OCI-LY3 (cell line): Measurements from ENCODE around the gene ERC1.

Experiments
- H2AFZ ChIP-seq: fragments of 200-600, 300-600 bp; shearing (Covaris generic); 2 replicates; pipeline ENCODE4 v1.6.0; 2014; ENCODE audit warnings: antibody characterized with exemption, low read depth, low read length
- H3K27ac ChIP-seq: fragments of 200-600, 300-600 bp; sonication (generic); 2 replicates; pipeline ENCODE4 v1.5.1; 2014; ENCODE audit warnings: mild to moderate bottlenecking, low read length, moderate library complexity, mixed read lengths
- H3K27me3 ChIP-seq: fragments of 200-600, 300-600 bp; sonication (generic); 2 replicates; pipeline ENCODE4 v1.6.1; 2014; ENCODE audit warnings: low read depth, low read length, mixed read lengths
- H3K36me3 ChIP-seq: fragments of 200-600, 300-600 bp; sonication (generic); replicated peaks from 2 replicates; pipeline ENCODE3; 2014; ENCODE audit warnings: low read depth, low read length, mixed read lengths
- H3K4me1 ChIP-seq: fragments of 300-600, 200-600 bp; sonication (generic); 2 replicates; pipeline ENCODE4 v1.6.1; 2014; ENCODE audit warnings: low read length, mixed read lengths
- H3K4me2 ChIP-seq: fragments of 200-600, 300-600 bp; sonication (generic); 2 replicates; pipeline ENCODE4 v1.6.1; 2014; ENCODE audit warnings: low read length, mixed read lengths
- H3K4me3 ChIP-seq: fragments of 300-600, 200-600 bp; sonication (generic); 2 replicates; pipeline ENCODE4 v1.5.1; 2014; ENCODE audit warnings: antibody characterized with exemption, mild to moderate bottlenecking, low read length, moderate library complexity
- H3K79me2 ChIP-seq: fragments of 300-600, 200-600 bp; shearing (Covaris generic); 2 replicates; pipeline ENCODE4 v1.6.1; 2014; ENCODE audit warnings: mild to moderate bottlenecking, low read length, mixed read lengths
- H3K9ac ChIP-seq: fragments of 300-600, 200-600 bp; shearing (Covaris generic); 2 replicates; pipeline ENCODE4 v1.6.0; 2014; ENCODE audit warnings: mild to moderate bottlenecking, low read length, moderate library complexity
- H3K9me3 ChIP-seq: fragments of 200-600, 300-600 bp; shearing (Covaris generic); 2 replicates; pipeline ENCODE4 v1.6.1; 2014; ENCODE audit warnings: low read length, mixed read lengths; ENCODE audit not compliant: insufficient read depth
- H4K20me1 ChIP-seq: fragments of 200-600, 300-600 bp; sonication (generic); 2 replicates; pipeline ENCODE4 v1.6.1; 2016; ENCODE audit warnings: low read length, mixed read lengths; ENCODE audit not compliant: insufficient read depth
- EZH2phosphoT487 ChIP-seq: fragments of 200-600 bp; shearing (Covaris generic); IDR thresholded peaks from 2 replicates; pipeline ENCODE4 v1.6.1; 2018; ENCODE audit warnings: antibody characterized with exemption, mixed run types, low read depth
- TF ChIP-seq, protein P1 (sequence below): fragments of 200-600, 300-600 bp; sonication (generic); IDR thresholded peaks from 2 replicates; pipeline ENCODE4 v1.5.1; 2014; ENCODE audit warnings: antibody characterized with exemption, low read length, low read depth

Gene ERC1

DNA sequence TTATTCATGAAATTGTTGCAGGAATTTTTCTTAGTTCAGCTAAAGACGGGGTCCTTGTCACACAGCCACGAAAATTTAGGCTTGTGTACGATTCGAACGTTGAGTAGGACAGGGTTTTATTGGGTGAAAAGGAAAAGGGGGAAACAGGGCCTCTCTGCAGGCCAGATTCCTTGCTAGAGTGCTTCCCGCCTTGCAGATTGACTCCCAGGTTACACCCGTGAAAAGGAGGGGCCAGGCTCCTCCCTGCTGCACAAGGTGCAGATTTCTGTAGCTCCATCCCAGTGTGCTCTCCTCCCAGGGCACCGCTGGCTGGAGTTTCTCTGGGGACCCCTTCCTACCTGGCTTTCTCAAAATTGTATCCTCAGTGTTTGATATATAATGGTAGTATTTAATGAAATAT, 221.5 kb downstream of the ERC1 start:
- Histone ChIP-seq H3K4me1 (peaks cover 6% of the 10 kb centered on the region), H2AFZ (no peak overlapping the region), H3K9ac (no peak overlapping the region), H3K79me2 (no peaks in the 10 kb centered on the region), H3K4me2 (no peak overlapping the region), H3K9me3 (no peaks in the 10 kb centered on the region), H4K20me1 (no peaks in the 10 kb centered on the region), H3K27ac (no peak overlapping the region), H3K27me3 (no peaks in the 10 kb centered on the region), H3K4me3 (no peak overlapping the region), H3K36me3 (no peaks in the 10 kb centered on the region)
- TF ChIP-seq, protein P1, sequence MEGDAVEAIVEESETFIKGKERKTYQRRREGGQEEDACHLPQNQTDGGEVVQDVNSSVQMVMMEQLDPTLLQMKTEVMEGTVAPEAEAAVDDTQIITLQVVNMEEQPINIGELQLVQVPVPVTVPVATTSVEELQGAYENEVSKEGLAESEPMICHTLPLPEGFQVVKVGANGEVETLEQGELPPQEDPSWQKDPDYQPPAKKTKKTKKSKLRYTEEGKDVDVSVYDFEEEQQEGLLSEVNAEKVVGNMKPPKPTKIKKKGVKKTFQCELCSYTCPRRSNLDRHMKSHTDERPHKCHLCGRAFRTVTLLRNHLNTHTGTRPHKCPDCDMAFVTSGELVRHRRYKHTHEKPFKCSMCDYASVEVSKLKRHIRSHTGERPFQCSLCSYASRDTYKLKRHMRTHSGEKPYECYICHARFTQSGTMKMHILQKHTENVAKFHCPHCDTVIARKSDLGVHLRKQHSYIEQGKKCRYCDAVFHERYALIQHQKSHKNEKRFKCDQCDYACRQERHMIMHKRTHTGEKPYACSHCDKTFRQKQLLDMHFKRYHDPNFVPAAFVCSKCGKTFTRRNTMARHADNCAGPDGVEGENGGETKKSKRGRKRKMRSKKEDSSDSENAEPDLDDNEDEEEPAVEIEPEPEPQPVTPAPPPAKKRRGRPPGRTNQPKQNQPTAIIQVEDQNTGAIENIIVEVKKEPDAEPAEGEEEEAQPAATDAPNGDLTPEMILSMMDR = no peak
- no peak for TF ChIP-seq EZH2phosphoT487

DNA sequence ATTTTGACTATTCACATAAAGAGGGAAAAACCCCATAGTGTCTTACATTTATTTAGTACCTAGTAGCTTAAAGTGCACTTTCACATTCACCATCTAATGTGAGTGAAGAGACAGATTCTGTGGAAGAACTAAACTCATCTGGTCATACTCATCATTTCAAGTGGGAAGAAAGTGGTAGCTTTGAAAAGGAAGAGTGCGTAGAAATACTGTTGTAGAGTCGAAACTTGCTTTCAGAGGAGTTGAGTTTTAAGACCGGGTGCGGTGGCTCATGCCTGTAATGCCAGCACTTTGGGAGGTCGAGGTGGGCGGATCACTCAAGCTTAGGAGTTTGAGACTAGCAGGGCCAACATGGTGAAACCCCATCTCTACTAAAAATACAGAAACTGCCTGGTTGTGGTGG, 222.2 kb downstream of the ERC1 start:
- Histone ChIP-seq H3K36me3 (no peaks in the 10 kb centered on the region), H3K27me3 (no peaks in the 10 kb centered on the region), H3K27ac (no peak overlapping the region), H3K9me3 (no peaks in the 10 kb centered on the region), H3K4me3 (no peak overlapping the region), H2AFZ (no peak overlapping the region), H3K79me2 (no peaks in the 10 kb centered on the region), H3K9ac (no peak overlapping the region), H3K4me2 (no peak overlapping the region), H4K20me1 (no peaks in the 10 kb centered on the region), H3K4me1 (peaks cover 6% of the 10 kb centered on the region)
- TF ChIP-seq, protein P1 = no peak
- TF ChIP-seq EZH2phosphoT487 = no peak

DNA sequence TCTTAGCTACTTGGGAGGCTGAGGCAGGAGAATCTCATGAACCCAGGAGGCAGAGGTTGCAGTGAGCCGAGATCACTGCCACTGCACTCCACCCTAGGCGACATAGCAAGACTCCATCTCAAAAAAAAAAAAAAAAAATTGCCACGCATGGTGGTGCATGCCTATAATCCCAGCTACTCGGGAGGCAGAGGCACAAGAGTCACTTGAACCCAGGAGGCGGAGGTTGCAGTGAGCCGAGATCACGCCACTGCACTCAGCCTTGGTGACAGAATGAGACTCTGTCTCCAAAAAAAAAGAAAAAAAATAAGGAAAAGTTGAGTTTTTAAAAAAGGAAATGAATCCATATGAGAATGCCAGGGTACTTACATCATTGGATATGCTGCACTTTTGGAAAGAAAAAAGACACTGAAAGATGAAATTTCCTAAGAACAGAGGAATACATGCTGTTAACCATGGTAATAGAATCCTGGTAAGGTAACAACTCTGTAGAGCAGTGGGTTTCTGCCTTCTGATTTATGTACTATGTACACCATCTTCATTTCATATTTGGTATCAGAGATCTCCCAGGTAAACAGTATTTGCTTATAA, 222.7 kb downstream of the ERC1 start:
- no peak overlapping the region for H3K9ac ChIP-seq

DNA sequence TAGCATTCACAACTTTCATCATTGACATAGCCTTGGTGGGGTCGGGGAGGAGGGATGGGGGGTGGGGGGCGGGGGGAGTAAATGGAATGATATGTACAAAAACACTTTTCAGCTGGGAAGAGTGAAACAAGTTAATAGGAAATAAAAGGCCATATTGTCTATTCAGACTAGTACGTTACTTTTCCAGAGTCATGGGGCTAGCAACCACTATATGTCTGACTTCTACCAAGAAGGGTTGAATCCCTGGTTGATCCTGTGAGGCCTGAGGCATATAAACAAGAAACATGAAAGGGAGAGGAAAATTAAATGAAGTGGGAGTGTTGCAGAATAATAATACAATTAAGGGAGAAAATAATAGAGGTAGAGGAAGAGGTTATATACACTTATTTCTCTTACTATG, 225.5 kb downstream of the ERC1 start:
- no peak for TF ChIP-seq EZH2phosphoT487
- TF ChIP-seq, protein P1 = no peak
- no peak overlapping the region for H2AFZ ChIP-seq
- no peaks in the 10 kb centered on the region for H3K36me3 ChIP-seq
- no peaks in the 10 kb centered on the region for H3K27me3 ChIP-seq
- H3K4me1 ChIP-seq = peaks cover 6% of the 10 kb centered on the region
- H3K27ac ChIP-seq = no peak overlapping the region
- H3K79me2 ChIP-seq = no peaks in the 10 kb centered on the region
- H3K4me2 ChIP-seq = no peak overlapping the region
- H4K20me1 ChIP-seq = no peaks in the 10 kb centered on the region
- H3K4me3 ChIP-seq = no peak overlapping the region
- no peak overlapping the region for H3K9ac ChIP-seq
- H3K9me3 ChIP-seq = no peaks in the 10 kb centered on the region

More for the DNA sequence above, 222.7 kb downstream of the ERC1 start:
- no peak overlapping the region for H3K4me2 ChIP-seq
- H4K20me1 ChIP-seq = no peaks in the 10 kb centered on the region
- H2AFZ ChIP-seq = no peak overlapping the region
- H3K79me2 ChIP-seq = no peaks in the 10 kb centered on the region
- H3K36me3 ChIP-seq = no peaks in the 10 kb centered on the region
- no peaks in the 10 kb centered on the region for H3K27me3 ChIP-seq
- TF ChIP-seq, protein P1 = no peak
- TF ChIP-seq EZH2phosphoT487 = no peak
- no peak overlapping the region for H3K27ac ChIP-seq
- H3K4me1 ChIP-seq = peaks cover 6% of the 10 kb centered on the region
- no peaks in the 10 kb centered on the region for H3K9me3 ChIP-seq
- H3K4me3 ChIP-seq = no peak overlapping the region
